AG10803 (cell line): ENCODE data around the gene TMEM273.

Experiments used
- DNase-seq: peaks from one replicate; pipeline ENCODE4 v3.0.0; 2010; ENCODE audit warnings: low read depth
- H3K4me3 ChIP-seq: 2 replicates; pipeline ENCODE4 v1.5.1; 2011; ENCODE audit warnings: mild to moderate bottlenecking, low read length, control low read depth
- TF ChIP-seq, protein P1 (sequence below): conservative IDR thresholded peaks from 2 replicates; pipeline ENCODE4 v1.5.1; 2011; ENCODE audit warnings: mild to moderate bottlenecking, low read length, control low read depth, inconsistent platforms

Gene TMEM273

DNA sequence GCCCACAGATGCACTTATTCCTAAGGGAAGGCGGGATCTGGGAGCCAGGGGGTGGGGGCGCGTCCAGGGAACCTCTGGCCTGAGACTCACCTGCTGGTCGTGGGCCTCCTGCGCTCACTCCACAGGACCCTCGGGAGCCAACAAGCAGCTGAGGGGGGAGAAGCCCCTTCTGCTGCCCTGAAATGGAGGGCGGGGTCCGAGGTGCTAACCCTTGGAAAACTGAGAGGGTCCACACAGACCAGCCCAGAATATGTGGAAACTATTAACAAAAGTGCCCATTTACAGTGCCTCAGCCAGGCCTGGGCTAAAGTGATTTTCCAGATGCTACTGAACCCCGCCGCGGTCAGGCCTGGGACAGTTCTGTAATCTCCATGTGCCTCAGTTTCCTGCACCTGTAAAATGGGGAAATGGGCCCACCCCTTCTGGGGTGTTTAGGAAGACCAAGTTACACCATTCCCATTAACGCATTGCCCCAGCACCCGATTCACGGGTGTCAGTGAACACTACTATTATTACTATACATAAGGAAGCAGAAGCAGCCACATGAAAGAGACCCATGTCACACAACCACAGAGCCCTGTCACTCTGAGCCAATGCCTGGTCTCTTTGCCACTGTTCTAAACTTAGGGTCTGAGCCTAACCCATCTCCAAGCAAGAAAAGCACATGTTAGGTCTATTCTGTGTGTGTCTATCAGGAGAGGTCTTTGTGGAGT, 72.2 kb downstream of the TMEM273 start:
- peak overlapping the region; percentile 56 for H3K4me3 ChIP-seq
- no peak for DNase-seq
- TF ChIP-seq, protein P1, sequence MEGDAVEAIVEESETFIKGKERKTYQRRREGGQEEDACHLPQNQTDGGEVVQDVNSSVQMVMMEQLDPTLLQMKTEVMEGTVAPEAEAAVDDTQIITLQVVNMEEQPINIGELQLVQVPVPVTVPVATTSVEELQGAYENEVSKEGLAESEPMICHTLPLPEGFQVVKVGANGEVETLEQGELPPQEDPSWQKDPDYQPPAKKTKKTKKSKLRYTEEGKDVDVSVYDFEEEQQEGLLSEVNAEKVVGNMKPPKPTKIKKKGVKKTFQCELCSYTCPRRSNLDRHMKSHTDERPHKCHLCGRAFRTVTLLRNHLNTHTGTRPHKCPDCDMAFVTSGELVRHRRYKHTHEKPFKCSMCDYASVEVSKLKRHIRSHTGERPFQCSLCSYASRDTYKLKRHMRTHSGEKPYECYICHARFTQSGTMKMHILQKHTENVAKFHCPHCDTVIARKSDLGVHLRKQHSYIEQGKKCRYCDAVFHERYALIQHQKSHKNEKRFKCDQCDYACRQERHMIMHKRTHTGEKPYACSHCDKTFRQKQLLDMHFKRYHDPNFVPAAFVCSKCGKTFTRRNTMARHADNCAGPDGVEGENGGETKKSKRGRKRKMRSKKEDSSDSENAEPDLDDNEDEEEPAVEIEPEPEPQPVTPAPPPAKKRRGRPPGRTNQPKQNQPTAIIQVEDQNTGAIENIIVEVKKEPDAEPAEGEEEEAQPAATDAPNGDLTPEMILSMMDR, result no peak

DNA sequence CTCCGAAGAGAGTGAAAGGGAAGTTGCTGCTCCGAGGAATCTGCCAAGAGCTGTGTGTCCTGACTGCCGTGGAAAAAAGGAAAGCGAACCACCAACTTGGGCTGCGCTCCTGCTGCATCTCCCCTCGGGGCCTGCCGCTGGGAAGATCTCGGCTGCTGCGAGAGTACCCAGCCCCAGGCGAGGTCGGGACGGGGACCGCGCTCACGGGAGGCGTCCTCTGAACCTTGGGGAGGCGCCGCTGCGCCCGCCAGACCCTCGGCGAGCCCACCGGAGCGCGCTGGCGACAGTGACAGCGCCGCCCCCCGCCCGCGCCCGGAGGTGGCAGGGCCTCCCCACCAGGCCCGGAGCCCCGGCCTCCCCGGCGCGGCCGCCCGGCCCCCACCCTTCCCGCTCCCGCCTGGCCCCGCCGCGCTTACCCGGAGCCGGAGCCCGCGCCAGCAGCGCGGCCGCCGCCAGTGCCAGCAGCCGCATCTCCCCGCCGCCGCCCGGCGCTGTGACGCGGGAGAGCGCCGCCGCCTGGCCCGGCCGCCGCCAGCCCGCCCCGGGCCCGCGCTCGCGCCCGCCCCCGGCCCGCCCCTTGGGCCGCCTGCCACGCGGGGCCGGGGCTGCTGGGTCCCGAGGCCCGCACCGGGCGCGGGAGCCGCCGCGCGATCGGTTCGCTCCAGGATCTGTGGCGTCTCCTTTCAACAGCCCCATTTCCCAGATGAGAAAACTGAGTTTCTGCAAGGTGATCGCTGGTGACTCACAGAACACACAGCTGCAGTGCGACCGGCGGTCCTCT, 73.0 kb downstream of the TMEM273 start, which contains the start of gene VSTM4:
Gene VSTM4 (minus strand): TSS at position 508 of the 781 bp plus-strand sequence. CDS start 37 bp downstream, at position 471.
- TF ChIP-seq, protein P1, result no peak
- DNase-seq, result peak; percentile 60
- H3K4me3 ChIP-seq, result peak within 1 kb of the TSS; percentile 67

DNA sequence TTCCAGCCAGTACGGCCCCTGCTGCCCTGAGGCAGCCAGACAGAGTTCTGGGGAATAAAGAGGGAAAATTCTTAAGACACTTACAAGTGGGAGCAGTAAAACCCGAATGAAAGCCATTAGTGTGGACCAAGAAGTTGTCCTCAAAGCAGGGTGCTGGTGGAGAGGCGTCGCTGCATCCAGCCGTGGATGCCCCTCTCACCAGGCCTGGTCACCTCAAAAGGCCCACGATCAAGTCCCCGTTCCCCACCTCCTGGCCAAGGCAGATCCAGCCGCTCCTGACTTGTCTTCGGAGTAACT, 73.5 kb downstream of the TMEM273 start:
- H3K4me3 ChIP-seq, result peak overlapping the region; percentile 67
- TF ChIP-seq, protein P1, result no peak
- no peak for DNase-seq

DNA sequence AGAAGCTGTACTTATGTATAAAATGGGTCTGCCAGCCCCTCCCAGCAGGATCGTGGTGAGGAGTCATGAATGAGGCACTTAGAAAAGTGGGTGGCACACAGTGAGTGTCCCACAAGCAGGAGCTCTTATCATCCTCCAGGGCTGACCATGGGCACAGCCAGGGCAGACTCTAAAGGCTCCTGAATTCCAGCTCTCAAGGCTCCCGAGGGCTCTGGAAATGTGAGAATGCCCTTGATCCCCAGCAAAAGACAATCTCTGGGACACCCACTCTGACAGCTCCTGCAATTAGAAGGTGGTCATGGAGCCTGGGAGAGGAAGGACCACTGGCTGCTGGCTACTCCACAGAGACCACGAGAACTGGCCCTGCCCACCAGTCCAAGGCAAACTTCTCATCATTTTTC, 74.5 kb downstream of the TMEM273 start:
- DNase-seq, result peak; percentile 35
- peak overlapping the region; percentile 67 for H3K4me3 ChIP-seq
- TF ChIP-seq, protein P1, result no peak

DNA sequence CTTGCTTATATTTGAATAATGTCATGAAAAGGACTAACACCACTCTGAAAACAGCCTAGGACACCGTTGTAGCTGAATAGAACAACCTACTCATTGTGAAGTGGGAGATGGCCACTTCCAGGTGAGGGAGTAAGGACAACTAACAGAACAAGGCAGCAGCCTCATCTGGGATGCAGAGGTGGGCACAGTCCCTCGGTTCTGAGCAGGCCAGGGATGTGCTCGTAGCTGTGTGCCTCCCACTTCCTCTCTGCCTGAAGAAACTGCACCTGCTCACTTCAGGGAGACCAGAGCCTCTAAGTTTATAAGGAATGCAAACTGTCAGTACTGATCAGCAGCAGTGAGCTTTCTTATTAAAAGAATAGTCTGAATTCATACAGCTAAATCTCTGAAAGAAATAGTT, 75.3 kb downstream of the TMEM273 start:
- no peak overlapping the region for H3K4me3 ChIP-seq
- TF ChIP-seq, protein P1, result no peak
- DNase-seq, result no peak

DNA sequence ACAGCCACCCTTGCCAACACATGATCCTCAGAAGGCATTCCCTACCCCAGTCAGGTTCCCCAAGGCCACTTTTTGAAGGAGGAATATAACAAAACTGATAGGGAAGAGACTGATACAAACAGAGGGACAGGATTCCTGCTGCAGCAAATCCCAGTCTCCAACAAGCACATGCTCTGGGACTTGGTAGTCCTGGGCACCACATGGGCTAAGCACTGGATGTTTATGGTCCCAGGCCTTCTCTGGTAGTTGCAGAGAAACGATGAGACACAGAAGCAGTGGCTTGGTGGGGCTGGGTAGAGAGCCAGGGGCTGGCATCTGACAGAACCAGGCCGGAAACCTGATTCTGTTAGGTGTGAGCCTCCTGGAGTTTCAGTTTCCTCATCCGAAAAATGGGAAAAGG, 76.1 kb downstream of the TMEM273 start:
- no peak overlapping the region for H3K4me3 ChIP-seq
- TF ChIP-seq, protein P1, result no peak
- DNase-seq, result no peak

DNA sequence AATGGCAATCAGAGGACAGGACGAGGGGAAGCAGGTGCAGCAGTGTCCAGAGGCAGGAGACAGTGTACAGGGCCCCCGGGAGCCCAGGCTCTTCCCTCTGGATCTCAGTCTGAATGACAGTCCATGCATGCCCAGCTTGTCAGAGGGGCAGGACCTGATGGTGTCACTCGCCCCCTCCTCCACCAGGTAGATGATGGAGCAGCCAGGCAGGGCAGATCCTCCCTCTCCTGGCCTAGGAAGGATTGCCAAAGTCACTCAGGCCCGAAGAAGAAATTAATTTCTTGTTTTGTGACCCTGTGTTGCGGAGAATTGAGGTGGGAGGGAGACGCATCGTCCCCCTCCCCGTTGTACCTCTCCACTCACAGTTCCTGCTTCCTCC, 76.9 kb downstream of the TMEM273 start:
- TF ChIP-seq, protein P1, result no peak
- DNase-seq, result no peak
- H3K4me3 ChIP-seq, result no peak overlapping the region
